ENCODE results near the gene ZNF841.

GRCh38 chr19:52139252-52140031 is 43.9 kb upstream of the ZNF841 start, which contains the start of gene ZNF616:
- TF ChIP-seq POLR2A (IDR thresholded peaks at IDR 0.05) (peak; percentile 61 to 83), POLR2AphosphoS5 (IDR thresholded peaks at IDR 0.05) (peak; percentile 88 to 94 (median 92)), EP300 (IDR thresholded peaks at IDR 0.05) (no peak)
- TF ChIP-seq, protein P1, sequence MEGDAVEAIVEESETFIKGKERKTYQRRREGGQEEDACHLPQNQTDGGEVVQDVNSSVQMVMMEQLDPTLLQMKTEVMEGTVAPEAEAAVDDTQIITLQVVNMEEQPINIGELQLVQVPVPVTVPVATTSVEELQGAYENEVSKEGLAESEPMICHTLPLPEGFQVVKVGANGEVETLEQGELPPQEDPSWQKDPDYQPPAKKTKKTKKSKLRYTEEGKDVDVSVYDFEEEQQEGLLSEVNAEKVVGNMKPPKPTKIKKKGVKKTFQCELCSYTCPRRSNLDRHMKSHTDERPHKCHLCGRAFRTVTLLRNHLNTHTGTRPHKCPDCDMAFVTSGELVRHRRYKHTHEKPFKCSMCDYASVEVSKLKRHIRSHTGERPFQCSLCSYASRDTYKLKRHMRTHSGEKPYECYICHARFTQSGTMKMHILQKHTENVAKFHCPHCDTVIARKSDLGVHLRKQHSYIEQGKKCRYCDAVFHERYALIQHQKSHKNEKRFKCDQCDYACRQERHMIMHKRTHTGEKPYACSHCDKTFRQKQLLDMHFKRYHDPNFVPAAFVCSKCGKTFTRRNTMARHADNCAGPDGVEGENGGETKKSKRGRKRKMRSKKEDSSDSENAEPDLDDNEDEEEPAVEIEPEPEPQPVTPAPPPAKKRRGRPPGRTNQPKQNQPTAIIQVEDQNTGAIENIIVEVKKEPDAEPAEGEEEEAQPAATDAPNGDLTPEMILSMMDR (IDR thresholded peaks at IDR 0.05) = peak; percentile 83 to 92 (median 85)

All from sigmoid colon (tissue), 4 donors.